Fibroblast of lung (primary cell): ENCODE data around the gene CLK1. TPM values are rescaled to one million over a fixed set of nuclear protein-coding genes. Genes with fewer than 3 reads are reported as not detected.

Experiments used
- DNase-seq, 2 donors: peaks; one replicate each; pipeline versions ENCODE4 v3.0.0 to v3.0.0-alpha.2; 2010; ENCODE audit warnings: low read depth in 2 of 2
- H2AFZ ChIP-seq: 2 replicates; pipeline ENCODE4 v1.5.1; 2012; ENCODE audit warnings: low read length, control low read depth, inconsistent platforms
- H3K27ac ChIP-seq: 2 replicates; pipeline ENCODE4 v1.5.1; 2011; ENCODE audit warnings: low read length, control low read depth; ENCODE audit not compliant: insufficient read depth
- H3K27me3 ChIP-seq: 2 replicates; pipeline ENCODE4 v1.5.1; 2011; ENCODE audit warnings: mild to moderate bottlenecking, low read length; ENCODE audit not compliant: control insufficient read depth, insufficient read depth
- H3K36me3 ChIP-seq: 2 replicates; pipeline ENCODE4 v1.5.1; 2011; ENCODE audit warnings: low read length; ENCODE audit not compliant: control insufficient read depth, insufficient read depth
- H3K4me1 ChIP-seq: 2 replicates; pipeline ENCODE4 v1.5.1; 2011; ENCODE audit warnings: low read length; ENCODE audit not compliant: control insufficient read depth, insufficient read depth; ENCODE audit errors: extremely low read depth
- H3K4me2 ChIP-seq: 2 replicates; pipeline ENCODE4 v1.5.1; 2011; ENCODE audit warnings: low read length, control low read depth; ENCODE audit not compliant: insufficient read depth; ENCODE audit errors: extremely low read depth
- H3K4me3 ChIP-seq, 4 experiments: fragments of 200-600 bp in 1 of 4; sonication (generic) in 1 of 4; replicated peaks in 1 of 4; 2 replicates each; pipeline ENCODE4 v1.5.1; 2011 to 2016; ENCODE audit warnings: low read length in 4 of 4, low read depth in 3 of 4, mild to moderate bottlenecking in 3 of 4, control low read depth in 2 of 4, inconsistent platforms in 1 of 4, mixed read lengths in 1 of 4; ENCODE audit not compliant: insufficient read depth in 1 of 4; ENCODE audit errors: control extremely low read depth in 1 of 4
- H3K79me2 ChIP-seq: 2 replicates; pipeline ENCODE4 v1.5.1; 2012; ENCODE audit warnings: mild to moderate bottlenecking, low read length, inconsistent platforms; ENCODE audit not compliant: control insufficient read depth, insufficient read depth
- H3K9ac ChIP-seq: 2 replicates; pipeline ENCODE4 v1.5.1; 2011; ENCODE audit warnings: mild to moderate bottlenecking, low read length, control low read depth; ENCODE audit not compliant: insufficient read depth
- H3K9me3 ChIP-seq: 2 replicates; pipeline ENCODE4 v1.5.1; 2012; ENCODE audit warnings: low read depth, low read length; ENCODE audit not compliant: control insufficient read depth, insufficient read depth
- H4K20me1 ChIP-seq: 2 replicates; pipeline ENCODE4 v1.5.1; 2011; ENCODE audit warnings: low read length; ENCODE audit not compliant: control insufficient read depth, insufficient read depth; ENCODE audit errors: extremely low read depth
- CTCF ChIP-seq, 2 donors: IDR thresholded peaks in 1 of 2; conservative IDR thresholded peaks in 1 of 2; 1 replicate in 1 of 2; 2 replicates in 1 of 2; pipeline ENCODE4 v1.5.1; 2011 to 2012; ENCODE audit warnings: low read length in 2 of 2, control low read depth in 1 of 2, inconsistent platforms in 1 of 2, low read depth in 1 of 2, mild to moderate bottlenecking in 1 of 2
- EZH2 ChIP-seq: IDR thresholded peaks from 2 replicates; pipeline ENCODE4 v1.5.1; 2012; ENCODE audit warnings: low read length, control low read depth, mild to moderate bottlenecking; ENCODE audit errors: missing control alignments
- polyA plus RNA-seq, 2 donors: library from polyadenylated mRNA; depleted of rRNA in 1 of 2; stranded (reverse) in 1 of 2; unstranded in 1 of 2; fragments of >200 nt; gene quantifications; 2 replicates each; pipeline ENCODE4 v1.2.1, GENCODE V29; 2011 to 2012; ENCODE audit warnings: missing spikeins in 1 of 2
- total RNA-seq: library from RNA; depleted of rRNA; stranded (reverse); fragments of >200 nt; gene quantifications from 2 replicates; pipeline ENCODE4 v1.2.1, GENCODE V29; 2014

The CLK1 gene
- total and polyA plus RNA-seq, 2 donors (not counting 1 experiment from before 2014, with no cell fraction given) = 68.5 to 104 TPM

- no peak for TF ChIP-seq CTCF (conservative IDR thresholded peaks at IDR 0.05 in 1 of 2, IDR thresholded peaks at IDR 0.05 in 1 of 2; ENCODE audit: low read depth in 1 of 2, low read length in 2 of 2)
- Histone ChIP-seq H2AFZ (no peak overlapping the region), H4K20me1 (no peaks in the 10 kb centered on the region), H3K9ac (no peak overlapping the region), H3K4me3 (no peak overlapping the region), H3K9me3 (no peaks in the 10 kb centered on the region), H3K36me3 (peaks cover 18% of the 10 kb centered on the region), H3K4me1 (no peaks in the 10 kb centered on the region), H3K79me2 (peaks cover 13% of the 10 kb centered on the region), H3K4me2 (no peak overlapping the region), H3K27ac (no peak overlapping the region), H3K27me3 (no peaks in the 10 kb centered on the region)
- DNase-seq = no peak
Observed at GRCh38 chr2:200852605-200853004, 11.9 kb downstream of the CLK1 start.

- H3K4me2 ChIP-seq = no peak overlapping the region
- TF ChIP-seq CTCF (conservative IDR thresholded peaks at IDR 0.05 in 1 of 2, IDR thresholded peaks at IDR 0.05 in 1 of 2; ENCODE audit: low read depth in 1 of 2, low read length in 2 of 2) = no peak
- no peak for TF ChIP-seq EZH2
- no peaks in the 10 kb centered on the region for H3K27me3 ChIP-seq
- no peaks in the 10 kb centered on the region for H3K4me1 ChIP-seq
- DNase-seq = no peak
- H3K9me3 ChIP-seq = no peaks in the 10 kb centered on the region
- no peak overlapping the region for H3K9ac ChIP-seq
- peaks cover 14% of the 10 kb centered on the region for H3K36me3 ChIP-seq
- H3K27ac ChIP-seq = no peak overlapping the region
- no peak overlapping the region for H2AFZ ChIP-seq
- peaks cover 3% of the 10 kb centered on the region for H3K79me2 ChIP-seq
- no peaks in the 10 kb centered on the region for H4K20me1 ChIP-seq
- H3K4me3 ChIP-seq = no peak overlapping the region
Observed at GRCh38 chr2:200851398-200852248, 12.8 kb downstream of the CLK1 start.

GRCh38 chr2:200850512-200851256 lies 13.8 kb downstream of the CLK1 start:
- peaks cover 11% of the 10 kb centered on the region for H3K36me3 ChIP-seq
- TF ChIP-seq CTCF (conservative IDR thresholded peaks at IDR 0.05 in 1 of 2, IDR thresholded peaks at IDR 0.05 in 1 of 2; ENCODE audit: low read depth in 1 of 2, low read length in 2 of 2) = no peak
- no peak for TF ChIP-seq EZH2
- H3K4me3 ChIP-seq = no peak overlapping the region
- H3K9me3 ChIP-seq = no peaks in the 10 kb centered on the region
- H3K4me2 ChIP-seq = no peak overlapping the region
- H3K79me2 ChIP-seq = peaks cover 1% of the 10 kb centered on the region
- H3K27me3 ChIP-seq = no peaks in the 10 kb centered on the region
- no peak overlapping the region for H2AFZ ChIP-seq
- no peak overlapping the region for H3K9ac ChIP-seq
- no peak for DNase-seq
- H4K20me1 ChIP-seq = no peaks in the 10 kb centered on the region
- H3K4me1 ChIP-seq = no peaks in the 10 kb centered on the region
- no peak overlapping the region for H3K27ac ChIP-seq
